Medulla oblongata (tissue), 1 donor: ENCODE data around the gene MYRF.

Source experiments
- DNase-seq: peaks from one replicate; pipeline ENCODE4 v3.0.0-alpha.2; 2015; ENCODE audit errors: extremely low spot score

MYRF gene

GRCh38 chr11:61775606-61776554 is 23.4 kb downstream of the MYRF start:
- DNase-seq: no peak

GRCh38 chr11:61776561-61777075 is 24.2 kb downstream of the MYRF start:
- DNase-seq: peak; percentile 70

GRCh38 chr11:61777234-61778090 is 25.0 kb downstream of the MYRF start:
- DNase-seq: no peak

- DNase-seq: no peak
Measured at GRCh38 chr11:61778357-61778886, 26.0 kb downstream of the MYRF start.

GRCh38 chr11:61778920-61779650 is 26.6 kb downstream of the MYRF start:
- no peak for DNase-seq

GRCh38 chr11:61779666-61780525 is 27.5 kb downstream of the MYRF start:
- no peak for DNase-seq

GRCh38 chr11:61780581-61781162 is 28.2 kb downstream of the MYRF start:
- DNase-seq: no peak

- DNase-seq: no peak
Measured at GRCh38 chr11:61781585-61781984, 29.1 kb downstream of the MYRF start.

- DNase-seq: no peak
Measured at GRCh38 chr11:61782299-61782698, 29.9 kb downstream of the MYRF start.

- no peak for DNase-seq
Measured at GRCh38 chr11:61782841-61783240, 30.4 kb downstream of the MYRF start.

GRCh38 chr11:61783717-61784505 is 31.5 kb downstream of the MYRF start:
- no peak for DNase-seq

GRCh38 chr11:61784506-61784805 is 32.0 kb downstream of the MYRF start:
- no peak for DNase-seq

- no peak for DNase-seq
Measured at GRCh38 chr11:61785837-61786402, 33.5 kb downstream of the MYRF start.

GRCh38 chr11:61787928-61788491 is 35.6 kb downstream of the MYRF start:
- DNase-seq: peak; percentile 86

GRCh38 chr11:61791737-61792309 is 39.4 kb downstream of the MYRF start:
- DNase-seq: peak; percentile 96

GRCh38 chr11:61792310-61793082 is 40.1 kb downstream of the MYRF start, which contains the start of the genes FEN1 and TMEM258:
Gene FEN1, plus strand, starts transcription at chr11:61792911. Its CDS starts 2,451 bp downstream, at chr11:61795362.
Gene TMEM258, minus strand, starts transcription at chr11:61792599. Its CDS starts 41 bp downstream, at chr11:61792558.
- peak; percentile 95 for DNase-seq

- DNase-seq: no peak
Measured at GRCh38 chr11:61793083-61793828, 40.8 kb downstream of the MYRF start.
